ENCODE results near the gene B3GNT3.

- TF ChIP-seq EZH2 (IDR thresholded peaks at IDR 0.05; ENCODE audit: insufficient read depth, low read length) (no peak), CTCF (IDR thresholded peaks at IDR 0.05; ENCODE audit: insufficient read depth, low read depth, low read length) (peak; percentile 68)
Measured at GRCh38 chr19:17784201-17785008, 10.5 kb upstream of the B3GNT3 start.

All from astrocyte (in vitro differentiated cells and primary cell).